B cell (primary cell): ENCODE results near the gene ARPP21. TPM values are rescaled to one million over a fixed set of nuclear protein-coding genes. Genes with fewer than 3 reads are reported as not detected.

Source experiments
- ATAC-seq: fragments of 200-7000 bp; cut with Tn5 transposase; one replicate; pipeline ENCODE4 v1.10.0; 2021; ENCODE audit warnings: low read depth, mild to moderate bottlenecking, moderate number of reproducible peaks, moderate library complexity
- CTCF ChIA-PET: fragments of 350-600 bp; sonication (Branson Sonifier 250); formaldehyde crosslinking; loops from one replicate; lab custom pipeline; 2021; ENCODE audit warnings: antibody characterized with exemption, inconsistent platforms; lab: Charles Lee
- POLR2A ChIA-PET: fragments of 350-600 bp; sonication (Branson Sonifier 250); formaldehyde crosslinking; loops from one replicate; lab custom pipeline; 2021; ENCODE audit warnings: antibody characterized with exemption; lab: Charles Lee
- DNase-seq: peaks from one replicate; pipeline ENCODE4 v3.0.0; 2013
- H2AFZ ChIP-seq: 2 replicates; pipeline ENCODE4 v1.6.1; 2012; ENCODE audit warnings: mild to moderate bottlenecking, low read depth, low read length; ENCODE audit not compliant: insufficient read depth, poor library complexity, severe bottlenecking
- H3K27ac ChIP-seq, 2 donors: 1 replicate in 1 of 2; 2 replicates in 1 of 2; pipeline ENCODE4 v1.5.1; 2012 to 2013; ENCODE audit warnings: low read length in 2 of 2, mild to moderate bottlenecking in 2 of 2, moderate library complexity in 1 of 2
- H3K27me3 ChIP-seq, 4 experiments: fragments of 200-600 bp in 1 of 4; sonication (generic) in 1 of 4; replicated peaks in 1 of 4; 1 replicate in 2 of 4; 2 replicates in 2 of 4; pipeline versions ENCODE4 v1.6.1 to v1.7.0; 2013 to 2016; ENCODE audit warnings: low read length in 3 of 4, mild to moderate bottlenecking in 2 of 4, mixed read lengths in 1 of 4, moderate library complexity in 1 of 4; ENCODE audit not compliant: insufficient read depth in 4 of 4, control insufficient read depth in 3 of 4; ENCODE audit errors: control extremely low read depth in 1 of 4
- H3K36me3 ChIP-seq, 2 experiments: replicated peaks in 1 of 2; 1 replicate in 1 of 2; 2 replicates in 1 of 2; pipeline versions ENCODE4 v1.6.1 to v1.7.1; 2013; ENCODE audit warnings: low read length in 1 of 2; ENCODE audit not compliant: insufficient read depth in 2 of 2, control insufficient read depth in 1 of 2; ENCODE audit errors: control extremely low read depth in 1 of 2, extremely low read depth in 1 of 2
- H3K4me1 ChIP-seq, 2 donors: fragments of 200-600 bp in 1 of 2; sonication (generic) in 1 of 2; 1 replicate in 1 of 2; 2 replicates in 1 of 2; pipeline versions ENCODE4 v1.5.1 to v1.6.1; 2013 to 2017; ENCODE audit warnings: low read length in 2 of 2; ENCODE audit not compliant: control insufficient read depth in 2 of 2, insufficient read depth in 2 of 2
- H3K4me2 ChIP-seq: replicated peaks from 2 replicates; pipeline ENCODE3; 2012; ENCODE audit warnings: mild to moderate bottlenecking, low read depth, low read length; ENCODE audit not compliant: poor library complexity, severe bottlenecking
- H3K4me3 ChIP-seq, 5 experiments: fragments of 200-600 bp in 1 of 5; sonication (generic) in 1 of 5; 1 replicate in 3 of 5; 2 replicates in 2 of 5; pipeline versions ENCODE4 v1.5.1 to v1.7.0; 2011 to 2016; ENCODE audit warnings: low read length in 4 of 5, mild to moderate bottlenecking in 4 of 5, low read depth in 2 of 5, control low read depth in 1 of 5, moderate library complexity in 1 of 5; ENCODE audit not compliant: insufficient read depth in 1 of 5; ENCODE audit errors: control extremely low read depth in 1 of 5, extremely low read depth in 1 of 5
- H3K79me2 ChIP-seq: fragments of 200-600 bp; sonication (generic); one replicate; pipeline ENCODE4 v1.6.0; 2016; ENCODE audit warnings: low read length; ENCODE audit not compliant: control insufficient read depth, insufficient read depth
- H3K9ac ChIP-seq: fragments of 200-600 bp; sonication (generic); 2 replicates; pipeline ENCODE4 v1.6.1; 2017; ENCODE audit warnings: mild to moderate bottlenecking, low read length, moderate library complexity
- H3K9me3 ChIP-seq, 3 donors: one replicate each; pipeline versions ENCODE4 v1.6.1 to v1.7.1; 2013; ENCODE audit warnings: low read length in 2 of 3; ENCODE audit not compliant: control insufficient read depth in 2 of 3, insufficient read depth in 1 of 3; ENCODE audit errors: control extremely low read depth in 1 of 3
- H4K20me1 ChIP-seq: 2 replicates; pipeline ENCODE4 v1.6.0; 2012; ENCODE audit warnings: mild to moderate bottlenecking, low read length; ENCODE audit not compliant: insufficient read depth, control insufficient read depth, poor library complexity, severe bottlenecking
- H3K27ac Mint-ChIP-seq: one replicate; pipeline ENCODE4 v1.8.0; 2021; ENCODE audit warnings: mixed read lengths
- H3K27me3 Mint-ChIP-seq: one replicate; pipeline ENCODE4 v1.8.0; 2021; ENCODE audit warnings: mixed read lengths
- H3K4me1 Mint-ChIP-seq: one replicate; pipeline ENCODE4 v1.8.0; 2021; ENCODE audit warnings: mixed read lengths
- H3K4me3 Mint-ChIP-seq: one replicate; pipeline ENCODE4 v1.8.0; 2021; ENCODE audit warnings: mixed read lengths
- H3K9me3 Mint-ChIP-seq: one replicate; pipeline ENCODE4 v1.8.0; 2022; ENCODE audit warnings: mixed read lengths; ENCODE audit not compliant: insufficient read depth
- CTCF ChIP-seq: fragments of 200-600 bp; IDR thresholded peaks from one replicate; pipeline ENCODE4 v1.8.0; 2022; ENCODE audit warnings: antibody characterized with exemption, mild to moderate bottlenecking
- EZH2 ChIP-seq: IDR thresholded peaks from 2 replicates; pipeline ENCODE4 v1.6.1; 2012; ENCODE audit warnings: borderline replicate concordance, low read depth, mild to moderate bottlenecking, moderate library complexity, low read length; ENCODE audit not compliant: insufficient read depth, poor library complexity, severe bottlenecking
- WGBS: methylation state at CpG from one replicate; pipeline ENCODE4 v1.1.5; 2013; ENCODE audit warnings: missing lambda C conversion rate; ENCODE audit not compliant: insufficient coverage; 5-methylcytosine and 5-hydroxymethylcytosine counted together
- intact Hi-C: fragments of 100-400 bp; cut with micrococcal nuclease; formaldehyde crosslinking; loops from one replicate; pipeline ENCODE4 v1.10.0; 2022
- polyA plus RNA-seq: library from polyadenylated mRNA; depleted of rRNA; stranded (reverse); fragments of >200 nt; gene quantifications from 2 replicates; pipeline ENCODE4 v1.2.3, GENCODE V29; 2012
- total RNA-seq, 2 donors: library from RNA; stranded (reverse); fragments of 120-200 nt in 1 of 2; gene quantifications; 1 replicate in 1 of 2; 2 replicates in 1 of 2; pipeline versions ENCODE4 v1.2.3 to v1.2.4, GENCODE V29; 2013 to 2022

ARPP21 gene
- total and polyA plus RNA-seq, 2 donors (not counting 1 experiment from before 2014, with no cell fraction given): 0.10 TPM; not detected in 1

DNA sequence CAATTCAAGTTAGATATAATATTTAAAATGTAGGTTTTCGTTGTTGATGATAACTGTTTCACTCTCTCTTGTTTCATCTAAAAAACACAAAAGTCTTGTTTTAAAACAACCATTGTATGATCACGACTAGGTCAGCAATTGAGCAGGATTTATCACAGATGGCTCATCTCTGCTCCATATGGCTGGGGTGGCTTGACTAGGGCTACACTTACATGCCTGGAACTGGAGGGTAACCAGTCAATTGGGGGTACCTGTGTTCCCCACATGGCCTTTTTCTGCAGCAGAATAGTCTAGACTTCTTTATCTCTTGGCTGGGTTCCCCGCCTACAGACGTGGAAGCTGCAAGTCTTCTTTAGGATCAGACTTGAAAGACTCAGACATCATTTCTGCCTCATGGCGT, 103.9 kb downstream of the ARPP21 start:
- H2AFZ ChIP-seq: no peak overlapping the region
- peaks cover 27% of the 10 kb centered on the region for H3K4me1 Mint-ChIP-seq
- H3K9me3 ChIP-seq: no peaks in the 10 kb centered on the region
- no peaks in the 10 kb centered on the region for H3K27me3 ChIP-seq
- no peaks in the 10 kb centered on the region for H3K79me2 ChIP-seq
- no peaks in the 10 kb centered on the region for H3K27me3 Mint-ChIP-seq
- ATAC-seq: no peak
- H3K36me3 ChIP-seq: no peaks in the 10 kb centered on the region
- peaks cover 7 to 22% of the 10 kb centered on the region in 2 donors for H3K4me1 ChIP-seq
- intact Hi-C loops: no loop called here
- H3K9me3 Mint-ChIP-seq: no peaks in the 10 kb centered on the region
- H3K4me3 Mint-ChIP-seq: no peak overlapping the region
- 100% methylated on average over 2 of the region's 5 CpGs for WGBS
- no peak for DNase-seq
- H3K27ac ChIP-seq: no peak overlapping the region
- H3K9ac ChIP-seq: no peak overlapping the region
- CTCF ChIA-PET: no interaction called here
- no peak overlapping the region for H3K4me2 ChIP-seq
- no peaks in the 10 kb centered on the region for H4K20me1 ChIP-seq
- no peak overlapping the region for H3K27ac Mint-ChIP-seq
- no peak overlapping the region for H3K4me3 ChIP-seq
- TF ChIP-seq CTCF: no peak
- TF ChIP-seq EZH2: no peak
- POLR2A ChIA-PET: no interaction called here

- Mint-ChIP-seq H3K27ac (no peak overlapping the region), H3K4me3 (no peak overlapping the region), H3K9me3 (no peaks in the 10 kb centered on the region), H3K4me1 (peaks cover 15% of the 10 kb centered on the region), H3K27me3 (no peaks in the 10 kb centered on the region)
- no peaks in the 10 kb centered on the region for H3K79me2 ChIP-seq
- no peak overlapping the region for H3K4me2 ChIP-seq
- DNase-seq (no peak), ATAC-seq (no peak)
- no peaks in the 10 kb centered on the region for H3K36me3 ChIP-seq
- ChIA-PET CTCF (no interaction called here), POLR2A (no interaction called here)
- no peaks in the 10 kb centered on the region for H3K27me3 ChIP-seq
- H3K4me1 ChIP-seq: peaks cover 7 to 16% of the 10 kb centered on the region in 2 donors
- WGBS: 84% methylated on average over 4 of the region's 10 CpGs
- H3K9me3 ChIP-seq: no peaks in the 10 kb centered on the region
- intact Hi-C loops: no loop called here
- H4K20me1 ChIP-seq: no peaks in the 10 kb centered on the region
- no peak overlapping the region for H3K27ac ChIP-seq
- TF ChIP-seq EZH2 (no peak), CTCF (no peak)
- no peak overlapping the region for H3K4me3 ChIP-seq
- no peak overlapping the region for H3K9ac ChIP-seq
- H2AFZ ChIP-seq: no peak overlapping the region
Observed at GRCh38 chr3:35744419-35744818, 105.1 kb downstream of the ARPP21 start.
